Panc1 (cell line): ENCODE results near the gene SMAD3. TPM values are rescaled to one million over a fixed set of nuclear protein-coding genes. Genes with fewer than 3 reads are reported as not detected.
A peak's percentile ranks its signal among the peaks of the same experiment; 100 is the strongest.

ENCODE experiments used
- ATAC-seq: fragments of 200-7000 bp; cut with Tn5 transposase; 2 replicates; pipeline ENCODE4 v1.9.1; 2020; ENCODE audit warnings: mild to moderate bottlenecking, moderate library complexity
- BruUV-seq: library from RNA; stranded (reverse); fragments of 400-500 nt; replicated peaks from 2 replicates; lab custom pipeline; 2021; lab: Mats Ljungman, UMichigan
- CTCF ChIA-PET: fragments of 300-600 bp; sonication (Branson Sonifier 250); formaldehyde crosslinking; loops from one replicate; lab custom pipeline; 2022; ENCODE audit warnings: antibody characterized with exemption; lab: Charles Lee
- POLR2A ChIA-PET: fragments of 300-600 bp; sonication (Branson Sonifier 250); formaldehyde crosslinking; loops from one replicate; lab custom pipeline; 2022; ENCODE audit warnings: antibody characterized with exemption; lab: Charles Lee
- DNase-seq: peaks from one replicate; pipeline ENCODE4 v3.0.0-alpha.2; 2010; ENCODE audit warnings: low read depth, low spot score
- H3K27ac ChIP-seq: 2 replicates; pipeline ENCODE4 v1.5.1; 2011; ENCODE audit warnings: mild to moderate bottlenecking, low read length, inconsistent platforms
- H3K27me3 ChIP-seq: fragments of 200-500 bp; sonication (Bioruptor generic); 2 replicates; pipeline ENCODE4 v1.6.0; 2014; ENCODE audit warnings: low read length, inconsistent platforms; ENCODE audit not compliant: control insufficient read depth, insufficient read depth
- H3K36me3 ChIP-seq: fragments of 200-500 bp; sonication (Bioruptor generic); 2 replicates; pipeline ENCODE4 v1.5.1; 2014; ENCODE audit warnings: inconsistent platforms, mild to moderate bottlenecking, low read length, moderate library complexity; ENCODE audit not compliant: control insufficient read depth, insufficient read depth
- H3K4me1 ChIP-seq: 2 replicates; pipeline ENCODE4 v1.5.1; 2011; ENCODE audit warnings: inconsistent platforms, mild to moderate bottlenecking, low read length, moderate library complexity; ENCODE audit not compliant: control insufficient read depth, insufficient read depth
- H3K4me3 ChIP-seq, 2 experiments: 2 replicates each; pipeline ENCODE4 v1.5.1; 2011 to 2012; ENCODE audit warnings: low read depth in 2 of 2, low read length in 2 of 2, mild to moderate bottlenecking in 2 of 2, inconsistent platforms in 1 of 2, moderate library complexity in 1 of 2
- H3K9me3 ChIP-seq: fragments of 200-500 bp; sonication (Bioruptor generic); 2 replicates; pipeline ENCODE4 v1.5.1; 2014; ENCODE audit warnings: low read depth, mild to moderate bottlenecking, inconsistent platforms, low read length, moderate library complexity; ENCODE audit not compliant: control insufficient read depth, insufficient read depth
- POLR2AphosphoS5 ChIP-seq: IDR thresholded peaks from 2 replicates; pipeline ENCODE4 v1.6.1; 2012; ENCODE audit warnings: mild to moderate bottlenecking, low read depth, low read length, moderate library complexity
- SIN3A ChIP-seq: IDR thresholded peaks from 2 replicates; pipeline ENCODE4 v1.6.1; 2012; ENCODE audit warnings: low read depth, mild to moderate bottlenecking, low read length, moderate library complexity, borderline replicate concordance; ENCODE audit not compliant: insufficient read depth
- TCF7L2 ChIP-seq: IDR thresholded peaks from 2 replicates; pipeline ENCODE4 v1.6.1; 2011; ENCODE audit warnings: mild to moderate bottlenecking, low read depth, low read length, inconsistent platforms
- in situ Hi-C: cut with HindIII; loops from 2 replicates; pipeline ENCODE4 v1.10.0; 2016; ENCODE audit warnings: low sequenced_read_pairs, low pct_unique_long_range_greater_than_20kb
- intact Hi-C: fragments of 100-400 bp; cut with micrococcal nuclease; formaldehyde crosslinking; loops from one replicate; pipeline ENCODE4 v1.10.0; 2022; ENCODE audit not compliant: unreplicated experiment
- total RNA-seq: library from RNA; stranded (reverse); gene quantifications from one replicate; pipeline ENCODE4 v1.2.1, GENCODE V29; 2021; ENCODE audit not compliant: unreplicated experiment
- TF ChIP-seq, protein P1 (sequence below): fragments of 450-650 bp; IDR thresholded peaks from 2 replicates; pipeline ENCODE4 v1.5.1; 2017; ENCODE audit warnings: mild to moderate bottlenecking
- TF ChIP-seq, protein P2 (sequence below), 2 experiments: IDR thresholded peaks; 2 replicates each; pipeline ENCODE4 v1.6.1; 2011 to 2012; ENCODE audit warnings: low read depth in 2 of 2, control low read depth in 1 of 2, low read length in 1 of 2, mild to moderate bottlenecking in 1 of 2, moderate library complexity in 1 of 2; ENCODE audit not compliant: insufficient read depth in 1 of 2

SMAD3 gene
- total RNA-seq, 1 experiment from 2014 or later = 394 TPM

DNA sequence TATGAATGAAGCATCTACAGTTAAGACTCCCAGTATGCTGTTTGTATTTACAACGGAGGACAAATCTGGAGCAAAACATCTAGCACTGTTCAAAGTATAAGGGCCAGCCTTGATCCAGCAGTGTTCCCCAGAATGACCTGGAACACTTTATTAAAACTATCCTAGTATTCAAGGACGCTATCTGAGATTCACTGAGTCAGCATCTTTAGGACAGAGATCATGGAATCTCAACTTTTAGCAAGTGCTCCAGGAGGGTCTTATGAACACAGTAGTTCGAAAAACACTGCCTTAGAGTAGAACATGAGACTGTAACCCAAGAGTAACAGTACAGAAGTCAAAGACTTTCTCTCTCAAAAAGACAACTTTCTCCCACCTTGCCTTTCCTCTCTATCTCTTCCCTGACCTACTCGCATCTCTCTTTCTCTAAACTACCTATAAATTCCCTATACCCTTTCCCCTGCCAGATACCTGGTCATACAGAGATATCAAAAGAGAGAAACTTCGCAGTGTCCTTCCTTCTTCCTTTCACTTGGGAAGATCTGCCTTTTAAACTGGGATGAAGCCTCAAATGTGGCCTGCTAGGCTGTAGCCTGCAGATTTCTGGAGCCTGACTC, 145.3 kb downstream of the SMAD3 start:
- TF ChIP-seq SIN3A (no peak), TCF7L2 (no peak), POLR2AphosphoS5 (no peak)
- TF ChIP-seq, protein P1, sequence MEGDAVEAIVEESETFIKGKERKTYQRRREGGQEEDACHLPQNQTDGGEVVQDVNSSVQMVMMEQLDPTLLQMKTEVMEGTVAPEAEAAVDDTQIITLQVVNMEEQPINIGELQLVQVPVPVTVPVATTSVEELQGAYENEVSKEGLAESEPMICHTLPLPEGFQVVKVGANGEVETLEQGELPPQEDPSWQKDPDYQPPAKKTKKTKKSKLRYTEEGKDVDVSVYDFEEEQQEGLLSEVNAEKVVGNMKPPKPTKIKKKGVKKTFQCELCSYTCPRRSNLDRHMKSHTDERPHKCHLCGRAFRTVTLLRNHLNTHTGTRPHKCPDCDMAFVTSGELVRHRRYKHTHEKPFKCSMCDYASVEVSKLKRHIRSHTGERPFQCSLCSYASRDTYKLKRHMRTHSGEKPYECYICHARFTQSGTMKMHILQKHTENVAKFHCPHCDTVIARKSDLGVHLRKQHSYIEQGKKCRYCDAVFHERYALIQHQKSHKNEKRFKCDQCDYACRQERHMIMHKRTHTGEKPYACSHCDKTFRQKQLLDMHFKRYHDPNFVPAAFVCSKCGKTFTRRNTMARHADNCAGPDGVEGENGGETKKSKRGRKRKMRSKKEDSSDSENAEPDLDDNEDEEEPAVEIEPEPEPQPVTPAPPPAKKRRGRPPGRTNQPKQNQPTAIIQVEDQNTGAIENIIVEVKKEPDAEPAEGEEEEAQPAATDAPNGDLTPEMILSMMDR = no peak
- TF ChIP-seq, protein P2, sequence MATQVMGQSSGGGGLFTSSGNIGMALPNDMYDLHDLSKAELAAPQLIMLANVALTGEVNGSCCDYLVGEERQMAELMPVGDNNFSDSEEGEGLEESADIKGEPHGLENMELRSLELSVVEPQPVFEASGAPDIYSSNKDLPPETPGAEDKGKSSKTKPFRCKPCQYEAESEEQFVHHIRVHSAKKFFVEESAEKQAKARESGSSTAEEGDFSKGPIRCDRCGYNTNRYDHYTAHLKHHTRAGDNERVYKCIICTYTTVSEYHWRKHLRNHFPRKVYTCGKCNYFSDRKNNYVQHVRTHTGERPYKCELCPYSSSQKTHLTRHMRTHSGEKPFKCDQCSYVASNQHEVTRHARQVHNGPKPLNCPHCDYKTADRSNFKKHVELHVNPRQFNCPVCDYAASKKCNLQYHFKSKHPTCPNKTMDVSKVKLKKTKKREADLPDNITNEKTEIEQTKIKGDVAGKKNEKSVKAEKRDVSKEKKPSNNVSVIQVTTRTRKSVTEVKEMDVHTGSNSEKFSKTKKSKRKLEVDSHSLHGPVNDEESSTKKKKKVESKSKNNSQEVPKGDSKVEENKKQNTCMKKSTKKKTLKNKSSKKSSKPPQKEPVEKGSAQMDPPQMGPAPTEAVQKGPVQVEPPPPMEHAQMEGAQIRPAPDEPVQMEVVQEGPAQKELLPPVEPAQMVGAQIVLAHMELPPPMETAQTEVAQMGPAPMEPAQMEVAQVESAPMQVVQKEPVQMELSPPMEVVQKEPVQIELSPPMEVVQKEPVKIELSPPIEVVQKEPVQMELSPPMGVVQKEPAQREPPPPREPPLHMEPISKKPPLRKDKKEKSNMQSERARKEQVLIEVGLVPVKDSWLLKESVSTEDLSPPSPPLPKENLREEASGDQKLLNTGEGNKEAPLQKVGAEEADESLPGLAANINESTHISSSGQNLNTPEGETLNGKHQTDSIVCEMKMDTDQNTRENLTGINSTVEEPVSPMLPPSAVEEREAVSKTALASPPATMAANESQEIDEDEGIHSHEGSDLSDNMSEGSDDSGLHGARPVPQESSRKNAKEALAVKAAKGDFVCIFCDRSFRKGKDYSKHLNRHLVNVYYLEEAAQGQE (IDR thresholded peaks at IDR 0.05; ENCODE audit: insufficient read depth in 1 of 2, low read depth in 2 of 2, low read length in 1 of 2) = no peak
- no TSS peak for BruUV-seq
- intact Hi-C loops = no loop called here
- Histone ChIP-seq H3K9me3 (no peaks in the 10 kb centered on the region), H3K4me3 (no peak overlapping the region), H3K27me3 (no peaks in the 10 kb centered on the region), H3K4me1 (no peaks in the 10 kb centered on the region), H3K27ac (no peak overlapping the region), H3K36me3 (peaks cover 29% of the 10 kb centered on the region)
- in situ Hi-C loops = no loop called here
- ChIA-PET CTCF (no interaction called here), POLR2A (no interaction called here)
- ATAC-seq (0 out of 2 replicates have a peak, but pooled peaks have one; percentile 26), DNase-seq (no peak)

DNA sequence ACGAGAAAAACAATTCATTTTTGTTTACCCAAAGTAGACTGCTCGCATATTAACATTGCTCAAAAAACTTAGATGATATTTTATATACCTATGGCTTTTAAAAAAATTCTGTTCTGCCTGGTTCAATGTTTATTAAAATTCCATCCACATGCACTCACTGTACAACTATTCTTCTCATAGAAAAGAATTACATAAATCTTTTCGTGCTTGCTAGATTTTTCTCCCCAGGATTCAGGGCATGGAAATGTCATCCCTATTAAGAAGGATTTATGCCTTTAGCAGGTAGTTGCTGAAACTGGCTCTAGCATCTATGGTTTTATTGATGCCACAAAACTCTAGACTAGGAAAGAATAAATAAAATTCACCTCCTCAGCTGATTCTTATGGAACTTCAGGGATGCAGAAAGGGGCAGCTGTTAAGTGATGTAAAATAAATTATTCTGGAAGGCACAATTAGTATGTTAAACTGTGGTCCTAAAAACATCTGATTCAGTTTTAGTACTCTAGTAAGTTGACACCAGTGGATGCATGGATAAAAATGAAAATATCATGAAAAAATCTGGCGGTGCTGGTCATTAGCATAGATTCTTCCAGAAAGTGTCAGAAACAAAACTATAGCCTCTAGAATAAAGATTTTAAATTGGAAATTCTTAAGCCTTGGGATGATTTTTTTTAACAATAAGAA, 147.4 kb downstream of the SMAD3 start:
- in situ Hi-C loops = no loop called here
- H3K4me3 ChIP-seq = no peak overlapping the region
- ChIA-PET CTCF (no interaction called here), POLR2A (no interaction called here)
- H3K27me3 ChIP-seq = no peaks in the 10 kb centered on the region
- no peaks in the 10 kb centered on the region for H3K9me3 ChIP-seq
- intact Hi-C loops = no loop called here
- TF ChIP-seq, protein P1 = no peak
- TF ChIP-seq TCF7L2 (no peak), SIN3A (no peak), POLR2AphosphoS5 (no peak)
- TF ChIP-seq, protein P2 (IDR thresholded peaks at IDR 0.05; ENCODE audit: insufficient read depth in 1 of 2, low read depth in 2 of 2, low read length in 1 of 2) = no peak
- H3K27ac ChIP-seq = no peak overlapping the region
- H3K36me3 ChIP-seq = peaks cover 16% of the 10 kb centered on the region
- ATAC-seq = no peak
- TSS peak; percentile 8 for BruUV-seq
- no peaks in the 10 kb centered on the region for H3K4me1 ChIP-seq
- DNase-seq = no peak
